ENCODE results near the gene DIAPH3. TPM values are rescaled to one million over a fixed set of nuclear protein-coding genes. Genes with fewer than 3 reads are reported as not detected.

The DIAPH3 gene
- polyA plus RNA-seq, 1 of the 3 experiments (the other 2 are of a cell fraction), result 5.4 TPM

DNA sequence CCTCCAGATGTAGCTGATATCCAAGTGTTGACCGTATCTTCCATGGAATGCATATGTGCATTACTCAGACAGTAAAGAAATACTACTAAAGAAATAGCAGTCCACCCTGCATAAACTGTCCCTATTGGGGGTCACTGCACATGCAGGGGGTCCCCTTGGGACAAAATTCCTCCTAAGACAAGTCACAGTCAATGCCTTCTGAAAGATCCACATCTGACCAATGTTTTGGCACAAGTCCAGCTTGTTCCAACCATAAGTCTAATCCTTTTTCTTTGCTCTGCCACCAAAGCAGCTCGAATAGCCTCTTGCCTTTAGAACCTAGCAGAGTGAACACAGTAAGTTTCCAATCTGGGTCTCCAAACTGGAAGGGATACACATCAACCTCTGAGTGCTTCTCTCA, 87.9 kb downstream of the DIAPH3 start:
- CTCF ChIA-PET, result no interaction called here
- H2AFZ ChIP-seq (ENCODE audit: low read depth), result no peak overlapping the region
- no peak overlapping the region for H3K9ac ChIP-seq
- H3K4me1 ChIP-seq (ENCODE audit: control insufficient read depth in 1 of 2, insufficient read depth in 2 of 2, low read depth in 1 of 2, low read length in 1 of 2), result peaks cover 2 to 18% of the 10 kb centered on the region in 2 experiments; a peak in 3 of 4 replicates
- no peaks in the 10 kb centered on the region for H3K9me3 ChIP-seq
- no peaks in the 10 kb centered on the region for H3K36me3 ChIP-seq (replicated peaks in 1 of 2; ENCODE audit: control insufficient read depth in 1 of 2, insufficient read depth in 2 of 2, low read length in 1 of 2)
- WGBS (ENCODE audit: low lambda C conversion rate), result 95% methylated on average over 2 of the region's 2 CpGs
- no peak for TF ChIP-seq EP300 (IDR thresholded peaks at IDR 0.05; ENCODE audit: borderline replicate concordance in 1 of 2, low read depth in 1 of 2, low read length in 1 of 2)
- TF ChIP-seq TCF12 (IDR thresholded peaks at IDR 0.05), result no peak
- no peak for TF ChIP-seq RAD21 (IDR thresholded peaks at IDR 0.05; ENCODE audit: low read length)
- no peak for TF ChIP-seq SMC3 (IDR thresholded peaks at IDR 0.05; ENCODE audit: low read depth, low read length)
- no peak for TF ChIP-seq GATA2 (CRISPR knock-in tag; IDR thresholded peaks at IDR 0.05)
- H3K4me2 ChIP-seq, result no peak overlapping the region
- POLR2A ChIA-PET, result no interaction called here
- H3K9me2 ChIP-seq, result no peaks in the 10 kb centered on the region
- peaks cover 3% of the 10 kb centered on the region for H3F3A ChIP-seq (replicated peaks; ENCODE audit: insufficient read depth)
- H4K20me1 ChIP-seq (ENCODE audit: insufficient read depth), result no peaks in the 10 kb centered on the region
- H3K27ac ChIP-seq (ENCODE audit: low read depth in 2 of 2, low read length in 1 of 2), result no peak overlapping the region
- H3K4me3 ChIP-seq (ENCODE audit: low read depth in 2 of 2, low read length in 1 of 2), result no peak overlapping the region
- DNase-seq, result no peak
- no peaks in the 10 kb centered on the region for H3K27me3 ChIP-seq (ENCODE audit: insufficient read depth)
- peaks cover 44% of the 10 kb centered on the region for H3K79me2 ChIP-seq (ENCODE audit: insufficient read depth)

DNA sequence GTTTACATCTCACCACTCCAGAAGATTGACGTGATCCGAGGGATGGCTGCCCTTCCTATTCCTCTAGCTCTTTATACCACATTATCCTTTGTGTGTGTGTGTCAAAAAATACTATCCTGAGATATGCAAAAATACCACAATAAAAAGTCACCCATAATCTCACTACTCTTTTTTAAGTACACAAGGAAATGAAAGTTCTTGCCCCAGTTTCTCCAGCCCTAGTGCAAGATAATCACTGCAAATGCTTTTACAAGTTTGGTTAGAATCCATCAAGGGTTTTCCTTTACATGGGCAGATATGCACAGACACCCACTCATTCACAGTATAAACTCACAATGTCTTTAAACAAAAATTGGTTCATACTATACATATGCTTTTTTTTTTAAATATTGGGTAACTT, 89.3 kb downstream of the DIAPH3 start:
- ChIA-PET CTCF (no interaction called here), POLR2A (no interaction called here)
- Histone ChIP-seq H3K4me2 (no peak overlapping the region), H3K4me3 (ENCODE audit: low read depth in 2 of 2, low read length in 1 of 2) (no peak overlapping the region), H3K36me3 (replicated peaks in 1 of 2; ENCODE audit: control insufficient read depth in 1 of 2, insufficient read depth in 2 of 2, low read length in 1 of 2) (no peaks in the 10 kb centered on the region), H4K20me1 (ENCODE audit: insufficient read depth) (no peaks in the 10 kb centered on the region), H2AFZ (ENCODE audit: low read depth) (no peak overlapping the region), H3F3A (replicated peaks; ENCODE audit: insufficient read depth) (no peaks in the 10 kb centered on the region), H3K27me3 (ENCODE audit: insufficient read depth) (no peaks in the 10 kb centered on the region), H3K9me2 (no peaks in the 10 kb centered on the region), H3K79me2 (ENCODE audit: insufficient read depth) (peaks cover 35% of the 10 kb centered on the region; the same call in 1 of the 2 replicates), H3K9me3 (peaks cover 7% of the 10 kb centered on the region; the same call in 1 of the 2 replicates), H3K27ac (ENCODE audit: low read depth in 2 of 2, low read length in 1 of 2) (no peak overlapping the region), H3K4me1 (ENCODE audit: control insufficient read depth in 1 of 2, insufficient read depth in 2 of 2, low read depth in 1 of 2, low read length in 1 of 2) (peaks cover 2 to 11% of the 10 kb centered on the region in 2 experiments; a peak in 3 of 4 replicates), H3K9ac (no peak overlapping the region)
- 98% methylated on average over 2 of the region's 2 CpGs for WGBS (ENCODE audit: low lambda C conversion rate)
- TF ChIP-seq GATA2 (CRISPR knock-in tag; IDR thresholded peaks at IDR 0.05) (no peak), ZBTB33 (IDR thresholded peaks at IDR 0.05; ENCODE audit: borderline replicate concordance, low read depth) (no peak), POLR2AphosphoS5 (IDR thresholded peaks at IDR 0.05; ENCODE audit: low read depth, low read length) (no peak), TCF12 (IDR thresholded peaks at IDR 0.05) (no peak), NFIC (IDR thresholded peaks at IDR 0.05; ENCODE audit: borderline replicate concordance) (no peak), FOSL2 (IDR thresholded peaks at IDR 0.05; ENCODE audit: borderline replicate concordance, low read depth) (no peak), EZH2phosphoT487 (IDR thresholded peaks at IDR 0.05; ENCODE audit: borderline replicate concordance, low read depth) (no peak), GABPA (IDR thresholded peaks at IDR 0.05; ENCODE audit: low read depth) (no peak), CHD2 (IDR thresholded peaks at IDR 0.05; ENCODE audit: low read length, partially characterized antibody) (no peak)
- TF ChIP-seq, protein P1, sequence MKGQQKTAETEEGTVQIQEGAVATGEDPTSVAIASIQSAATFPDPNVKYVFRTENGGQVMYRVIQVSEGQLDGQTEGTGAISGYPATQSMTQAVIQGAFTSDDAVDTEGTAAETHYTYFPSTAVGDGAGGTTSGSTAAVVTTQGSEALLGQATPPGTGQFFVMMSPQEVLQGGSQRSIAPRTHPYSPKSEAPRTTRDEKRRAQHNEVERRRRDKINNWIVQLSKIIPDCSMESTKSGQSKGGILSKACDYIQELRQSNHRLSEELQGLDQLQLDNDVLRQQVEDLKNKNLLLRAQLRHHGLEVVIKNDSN (IDR thresholded peaks at IDR 0.05; ENCODE audit: borderline replicate concordance, low read depth), result no peak
- DNase-seq, result no peak

All from SK-N-SH (cell line).